ENCODE measurements around the gene KRT35.

The KRT35 gene

GRCh38 chr17:41483991-41484826, 3.3 kb upstream of the KRT35 start:
- Histone ChIP-seq H3K9me3 (ENCODE audit: insufficient read depth, low read depth, low read length) (no peaks in the 10 kb centered on the region), H4K12ac (ENCODE audit: low read depth, low read length) (no peak overlapping the region), H3K9ac (ENCODE audit: low read length) (no peak overlapping the region), H3K27ac (ENCODE audit: low read depth, low read length) (no peak overlapping the region), H2AK5ac (ENCODE audit: low read length) (no peak overlapping the region), H3K4ac (ENCODE audit: low read depth, low read length) (no peak overlapping the region), H3K4me2 (ENCODE audit: low read length) (no peak overlapping the region), H3K14ac (ENCODE audit: low read length) (no peak overlapping the region), H2BK5ac (ENCODE audit: low read depth, low read length, poor library complexity) (no peak overlapping the region), H3K23ac (ENCODE audit: low read length) (no peak overlapping the region), H2BK12ac (ENCODE audit: low read length) (no peak overlapping the region), H4K8ac (ENCODE audit: low read depth, low read length) (no peak overlapping the region), H2BK120ac (ENCODE audit: insufficient read depth, low read length, poor library complexity) (no peak overlapping the region), H3K79me2 (ENCODE audit: control insufficient read depth, insufficient read depth, low read length, poor library complexity) (no peaks in the 10 kb centered on the region), H3K27me3 (ENCODE audit: insufficient read depth, low read length) (no peaks in the 10 kb centered on the region), H3K4me1 (ENCODE audit: control insufficient read depth in 1 of 2, insufficient read depth in 2 of 2, low read length in 2 of 2) (no peaks in the 10 kb centered on the region), H3K18ac (ENCODE audit: low read length) (no peak overlapping the region), H3K4me3 (ENCODE audit: low read depth, low read length) (no peak overlapping the region), H3K36me3 (ENCODE audit: control insufficient read depth in 1 of 2, insufficient read depth in 2 of 2, low read length in 2 of 2) (no peaks in the 10 kb centered on the region), H3K79me1 (ENCODE audit: low read length) (no peaks in the 10 kb centered on the region), H4K91ac (ENCODE audit: low read depth, low read length) (no peak overlapping the region), H2AFZ (ENCODE audit: insufficient read depth, low read length, poor library complexity) (no peak overlapping the region)
- no peak for DNase-seq
- no CpG with 5 or more reads among the region's 7 CpGs for WGBS (ENCODE audit: extremely low coverage, insufficient coverage, insufficient read length)

- no peak overlapping the region for H4K91ac ChIP-seq (ENCODE audit: low read depth, low read length)
- no peak overlapping the region for H3K9ac ChIP-seq (ENCODE audit: low read length)
- H3K27me3 ChIP-seq (ENCODE audit: insufficient read depth, low read length), result no peaks in the 10 kb centered on the region
- no peak for DNase-seq
- H3K36me3 ChIP-seq (ENCODE audit: control insufficient read depth in 1 of 2, insufficient read depth in 2 of 2, low read length in 2 of 2), result no peaks in the 10 kb centered on the region
- WGBS (ENCODE audit: extremely low coverage, insufficient coverage, insufficient read length), result no CpG with 5 or more reads among the region's 9 CpGs
- no peak overlapping the region for H3K4ac ChIP-seq (ENCODE audit: low read depth, low read length)
- H2AK5ac ChIP-seq (ENCODE audit: low read length), result no peak overlapping the region
- H2BK5ac ChIP-seq (ENCODE audit: low read depth, low read length, poor library complexity), result no peak overlapping the region
- H2BK120ac ChIP-seq (ENCODE audit: insufficient read depth, low read length, poor library complexity), result no peak overlapping the region
- H3K14ac ChIP-seq (ENCODE audit: low read length), result no peak overlapping the region
- H3K18ac ChIP-seq (ENCODE audit: low read length), result no peak overlapping the region
- no peak overlapping the region for H2AFZ ChIP-seq (ENCODE audit: insufficient read depth, low read length, poor library complexity)
- H3K4me2 ChIP-seq (ENCODE audit: low read length), result no peak overlapping the region
- H3K79me2 ChIP-seq (ENCODE audit: control insufficient read depth, insufficient read depth, low read length, poor library complexity), result no peaks in the 10 kb centered on the region
- H3K4me1 ChIP-seq (ENCODE audit: control insufficient read depth in 1 of 2, insufficient read depth in 2 of 2, low read length in 2 of 2), result no peaks in the 10 kb centered on the region
- H2BK12ac ChIP-seq (ENCODE audit: low read length), result no peak overlapping the region
- no peak overlapping the region for H4K12ac ChIP-seq (ENCODE audit: low read depth, low read length)
- no peak overlapping the region for H3K4me3 ChIP-seq (ENCODE audit: low read depth, low read length)
- no peaks in the 10 kb centered on the region for H3K79me1 ChIP-seq (ENCODE audit: low read length)
- no peak overlapping the region for H3K27ac ChIP-seq (ENCODE audit: low read depth, low read length)
- no peaks in the 10 kb centered on the region for H3K9me3 ChIP-seq (ENCODE audit: insufficient read depth, low read depth, low read length)
- H3K23ac ChIP-seq (ENCODE audit: low read length), result no peak overlapping the region
- H4K8ac ChIP-seq (ENCODE audit: low read depth, low read length), result no peak overlapping the region
Measured at GRCh38 chr17:41483531-41483930, 2.6 kb upstream of the KRT35 start.

DNA sequence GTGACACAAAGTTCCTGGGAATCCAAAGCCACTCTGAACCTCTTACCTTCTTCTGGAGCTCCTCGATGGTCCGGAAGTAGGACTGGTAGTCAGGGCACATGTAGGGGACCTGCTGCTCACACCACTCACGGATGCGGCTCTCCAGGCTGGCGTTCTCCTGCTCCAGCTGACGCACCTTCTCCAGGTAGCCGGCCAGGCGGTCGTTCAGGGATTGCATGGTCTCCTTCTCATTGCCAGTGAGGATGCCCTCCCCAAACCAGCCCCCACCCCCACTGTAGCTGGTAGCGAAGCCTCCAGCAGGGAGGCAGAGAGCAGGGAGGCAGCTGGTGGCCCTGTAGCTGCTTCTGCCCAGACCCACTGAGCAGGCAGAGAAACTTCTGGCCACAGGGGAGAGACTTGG, 370 bp downstream of the KRT35 start:
- Histone ChIP-seq H4K12ac (ENCODE audit: low read depth, low read length) (no peak overlapping the region), H3K79me1 (ENCODE audit: low read length) (no peaks in the 10 kb centered on the region), H4K91ac (ENCODE audit: low read depth, low read length) (no peak overlapping the region), H3K9ac (ENCODE audit: low read length) (no peak overlapping the region), H2BK12ac (ENCODE audit: low read length) (no peak overlapping the region), H3K36me3 (ENCODE audit: control insufficient read depth in 1 of 2, insufficient read depth in 2 of 2, low read length in 2 of 2) (no peaks in the 10 kb centered on the region), H3K27ac (ENCODE audit: low read depth, low read length) (no peak overlapping the region), H3K4me1 (ENCODE audit: control insufficient read depth in 1 of 2, insufficient read depth in 2 of 2, low read length in 2 of 2) (no peaks in the 10 kb centered on the region), H2BK120ac (ENCODE audit: insufficient read depth, low read length, poor library complexity) (no peak overlapping the region), H3K4ac (ENCODE audit: low read depth, low read length) (no peak overlapping the region), H3K9me3 (ENCODE audit: insufficient read depth, low read depth, low read length) (no peaks in the 10 kb centered on the region), H4K8ac (ENCODE audit: low read depth, low read length) (no peak overlapping the region), H2AFZ (ENCODE audit: insufficient read depth, low read length, poor library complexity) (no peak overlapping the region), H3K18ac (ENCODE audit: low read length) (no peak overlapping the region), H3K4me3 (ENCODE audit: low read depth, low read length) (no peak overlapping the region), H3K27me3 (ENCODE audit: insufficient read depth, low read length) (no peaks in the 10 kb centered on the region), H3K79me2 (ENCODE audit: control insufficient read depth, insufficient read depth, low read length, poor library complexity) (no peaks in the 10 kb centered on the region), H3K23ac (ENCODE audit: low read length) (no peak overlapping the region), H3K4me2 (ENCODE audit: low read length) (no peak overlapping the region), H3K14ac (ENCODE audit: low read length) (no peak overlapping the region), H2AK5ac (ENCODE audit: low read length) (no peak overlapping the region), H2BK5ac (ENCODE audit: low read depth, low read length, poor library complexity) (no peak overlapping the region)
- no peak for DNase-seq
- no CpG with 5 or more reads among the region's 10 CpGs for WGBS (ENCODE audit: extremely low coverage, insufficient coverage, insufficient read length)

GRCh38 chr17:41480136-41480535, 815 bp downstream of the KRT35 start:
- WGBS (ENCODE audit: extremely low coverage, insufficient coverage, insufficient read length), result no CpG with 5 or more reads among the region's 2 CpGs
- DNase-seq, result no peak
- Histone ChIP-seq H3K4me2 (ENCODE audit: low read length) (no peak overlapping the region), H2AK5ac (ENCODE audit: low read length) (no peak overlapping the region), H3K79me1 (ENCODE audit: low read length) (no peaks in the 10 kb centered on the region), H4K12ac (ENCODE audit: low read depth, low read length) (no peak overlapping the region), H3K79me2 (ENCODE audit: control insufficient read depth, insufficient read depth, low read length, poor library complexity) (no peaks in the 10 kb centered on the region), H3K23ac (ENCODE audit: low read length) (no peak overlapping the region), H4K8ac (ENCODE audit: low read depth, low read length) (no peak overlapping the region), H4K91ac (ENCODE audit: low read depth, low read length) (no peak overlapping the region), H3K4ac (ENCODE audit: low read depth, low read length) (no peak overlapping the region), H2BK120ac (ENCODE audit: insufficient read depth, low read length, poor library complexity) (no peak overlapping the region), H3K9ac (ENCODE audit: low read length) (no peak overlapping the region), H3K36me3 (ENCODE audit: control insufficient read depth in 1 of 2, insufficient read depth in 2 of 2, low read length in 2 of 2) (no peaks in the 10 kb centered on the region), H3K27ac (ENCODE audit: low read depth, low read length) (no peak overlapping the region), H2BK5ac (ENCODE audit: low read depth, low read length, poor library complexity) (no peak overlapping the region), H3K14ac (ENCODE audit: low read length) (no peak overlapping the region), H3K9me3 (ENCODE audit: insufficient read depth, low read depth, low read length) (no peaks in the 10 kb centered on the region), H3K4me3 (ENCODE audit: low read depth, low read length) (no peak overlapping the region), H2BK12ac (ENCODE audit: low read length) (no peak overlapping the region), H3K18ac (ENCODE audit: low read length) (no peak overlapping the region), H3K27me3 (ENCODE audit: insufficient read depth, low read length) (no peaks in the 10 kb centered on the region), H2AFZ (ENCODE audit: insufficient read depth, low read length, poor library complexity) (no peak overlapping the region), H3K4me1 (ENCODE audit: control insufficient read depth in 1 of 2, insufficient read depth in 2 of 2, low read length in 2 of 2) (no peaks in the 10 kb centered on the region)

Measured in trophoblast cell (in vitro differentiated cells and primary cell).